ENCODE data around the gene SYPL1. TPM values are rescaled to one million over a fixed set of nuclear protein-coding genes. Genes with fewer than 3 reads are reported as not detected.

SYPL1 gene
- total RNA-seq, result 31.1 and 39.0 TPM in 2 replicates

DNA sequence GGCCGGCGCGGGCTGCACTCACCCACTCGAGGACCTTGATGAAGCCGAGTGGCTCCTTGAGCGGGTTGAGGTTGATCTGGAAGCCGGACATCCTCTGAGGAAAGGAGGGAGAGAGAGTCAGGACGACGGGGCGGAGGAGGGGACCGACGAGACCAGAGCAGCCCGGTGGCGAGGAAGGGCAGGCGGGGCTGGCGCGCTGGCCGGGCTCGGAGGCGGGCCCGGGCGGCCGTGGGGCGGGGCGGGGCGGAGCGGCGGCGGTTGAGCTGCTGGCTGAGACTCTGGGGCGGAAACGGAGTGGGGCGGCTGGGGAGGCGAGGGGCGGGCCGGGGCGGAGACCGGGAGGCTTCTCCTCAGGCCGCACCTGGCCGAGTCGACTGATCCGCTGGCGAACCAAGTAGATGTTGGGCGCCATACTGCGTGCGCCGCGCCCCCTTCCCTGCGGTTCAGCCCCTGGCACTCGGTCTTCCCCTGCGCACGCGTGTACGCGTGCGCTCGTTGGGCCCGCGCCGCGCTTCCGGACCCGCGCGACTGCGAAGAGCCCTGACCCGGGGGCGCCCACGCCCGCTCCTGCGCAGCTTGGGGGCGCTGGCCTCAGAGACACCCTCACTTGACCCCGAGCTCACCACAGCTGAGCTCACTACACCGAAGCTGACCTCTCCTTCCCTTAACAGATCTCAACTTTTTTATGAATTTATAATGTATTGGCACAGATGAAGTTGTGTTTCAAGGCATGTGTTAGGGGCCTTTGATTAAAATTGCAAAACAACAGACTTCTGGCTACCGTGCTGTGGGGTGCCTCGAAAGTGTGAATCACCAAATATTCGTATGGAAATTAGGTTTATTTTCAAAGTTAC is at the start of gene SYPL1:
TSS of gene SYPL1 (minus strand) at position 195 of the 854 bp plus-strand sequence. CDS start at position 91, 104 bp downstream.

Other genes starting within 250 kb of the SYPL1 start
- gene ATXN7L1, start 235.7 kb downstream of the SYPL1 start, total RNA-seq, result 5.3 and 5.5 TPM in 2 replicates
- gene CDHR3, start 149.0 kb downstream of the SYPL1 start, total RNA-seq, result 3.8 TPM in 2 replicates
- 220 and 275 TPM in 2 replicates for gene NAMPT, start 172.7 kb upstream of the SYPL1 start, total RNA-seq